K562 (cell line): ENCODE results near the gene DOCK4. TPM values are rescaled to one million over a fixed set of nuclear protein-coding genes. Genes with fewer than 3 reads are reported as not detected.

Source experiments
- ATAC-seq: fragments of 200-7000 bp; cut with Tn5 transposase; 3 replicates; pipeline ENCODE4 v1.9.1; 2020; ENCODE audit warnings: moderate library complexity
- BruUV-seq: library from RNA; stranded (reverse); fragments of 400-500 nt; replicated peaks from 2 replicates; lab custom pipeline; 2021; lab: Mats Ljungman, UMichigan
- CTCF ChIA-PET: fragments of 300-600 bp; formaldehyde crosslinking; extraction: SDS; loops from one replicate; lab custom pipeline; 2021; ENCODE audit warnings: low intra/inter-chr PET ratio; lab: Yijun Ruan, JAX
- POLR2A ChIA-PET: fragments of 300-600, 350-650 bp; sonication (Branson Sonifier 250); formaldehyde crosslinking; extraction: SDS; loops from one replicate; lab custom pipeline; 2021; ENCODE audit warnings: antibody characterized with exemption, inconsistent platforms; lab: Yijun Ruan, JAX
- DNase-seq, 4 experiments: peaks; one replicate each; pipeline versions ENCODE4 v3.0.0 to v3.0.0-alpha.2; 2011 to 2018; ENCODE audit warnings: low spot score in 3 of 4, mixed read lengths in 3 of 4; ENCODE audit errors: extremely low read depth in 1 of 4
- FAIRE-seq: peaks from 2 replicates; lab custom pipeline; 2011; peaks lifted over from hg19 to GRCh38; lab: Jason Lieb, UNC
- H2AFZ ChIP-seq: 2 replicates; pipeline ENCODE4 v1.6.0; 2011; ENCODE audit warnings: low read depth, low read length, control low read depth, inconsistent platforms
- H3K27ac ChIP-seq: fragments of 200-600 bp; 3 replicates; pipeline ENCODE4 v1.8.0; 2011; ENCODE audit warnings: low read depth, mild to moderate bottlenecking, control low read depth, inconsistent platforms, low read length, moderate library complexity, mixed read lengths; ENCODE audit errors: extremely low read depth
- H3K27me3 ChIP-seq, 2 experiments: fragments of 300-600 bp in 1 of 2; 2 replicates in 1 of 2; 3 replicates in 1 of 2; pipeline versions ENCODE4 v1.6.0 to v1.8.0; 2011; ENCODE audit warnings: inconsistent platforms in 2 of 2, low read length in 2 of 2, mild to moderate bottlenecking in 1 of 2, mixed read lengths in 1 of 2, moderate library complexity in 1 of 2; ENCODE audit not compliant: control insufficient read depth in 2 of 2, insufficient read depth in 2 of 2
- H3K36me3 ChIP-seq: fragments of 300-600 bp; 3 replicates; pipeline ENCODE4 v1.8.0; 2011; ENCODE audit warnings: mild to moderate bottlenecking, low read length, inconsistent platforms; ENCODE audit not compliant: control insufficient read depth, insufficient read depth
- H3K4me1 ChIP-seq, 2 experiments: fragments of 200-600 bp in 1 of 2; replicated peaks in 1 of 2; 2 replicates in 1 of 2; 3 replicates in 1 of 2; pipeline versions ENCODE4 v1.5.1 to v1.8.0; 2011; ENCODE audit warnings: inconsistent platforms in 2 of 2, low read length in 2 of 2, mild to moderate bottlenecking in 1 of 2, mixed read lengths in 1 of 2, moderate library complexity in 1 of 2; ENCODE audit not compliant: control insufficient read depth in 2 of 2, insufficient read depth in 2 of 2
- H3K4me2 ChIP-seq: 2 replicates; pipeline ENCODE4 v1.6.1; 2011; ENCODE audit warnings: low read length, control low read depth, inconsistent platforms, mixed read lengths; ENCODE audit not compliant: insufficient read depth
- H3K4me3 ChIP-seq: fragments of 200-600 bp; sonication (generic), shearing (Covaris generic); 2 replicates; pipeline ENCODE4 v1.5.1; 2016; ENCODE audit warnings: control low read depth, inconsistent platforms
- H3K79me2 ChIP-seq: fragments of 200-600 bp; 3 replicates; pipeline ENCODE4 v1.8.0; 2011; ENCODE audit warnings: low read length, inconsistent platforms; ENCODE audit not compliant: control insufficient read depth, insufficient read depth
- H3K9ac ChIP-seq, 2 experiments: 2 replicates each; pipeline versions ENCODE4 v1.6.0 to v1.6.1; 2011; ENCODE audit warnings: low read depth in 2 of 2, low read length in 2 of 2, control low read depth in 1 of 2, inconsistent platforms in 1 of 2, mild to moderate bottlenecking in 1 of 2, mixed read lengths in 1 of 2; ENCODE audit not compliant: insufficient read depth in 1 of 2
- H3K9me1 ChIP-seq: one replicate; pipeline ENCODE4 v1.6.0; 2011; ENCODE audit warnings: inconsistent platforms, mild to moderate bottlenecking, low read length, moderate library complexity; ENCODE audit not compliant: control insufficient read depth, insufficient read depth
- H3K9me3 ChIP-seq: replicated peaks from 2 replicates; pipeline ENCODE4 v1.5.1; 2011; ENCODE audit warnings: low read depth, low read length, inconsistent platforms; ENCODE audit not compliant: control insufficient read depth, insufficient read depth
- H4K20me1 ChIP-seq: replicated peaks from 2 replicates; pipeline ENCODE4 v1.6.1; 2011; ENCODE audit warnings: low read length, inconsistent platforms, mixed read lengths; ENCODE audit not compliant: control insufficient read depth, insufficient read depth
- FOSL1 ChIP-seq: fragments of 200-800 bp; sonication (Bioruptor generic); conservative IDR thresholded peaks from 2 replicates; pipeline ENCODE4 v1.6.1; 2016; ENCODE audit warnings: missing genetic modification characterization, missing compliant biosample characterization
- HNRNPK ChIP-seq: fragments of 200-400 bp; formaldehyde crosslinking; IDR thresholded peaks from one replicate; pipeline ENCODE4 v1.6.1; 2018; ENCODE audit warnings: mild to moderate bottlenecking, low read depth, low read length; ENCODE audit not compliant: poor library complexity, severe bottlenecking
- JUN ChIP-seq, 2 experiments: sonication (generic) in 1 of 2; formaldehyde crosslinking in 1 of 2; IDR thresholded peaks; 2 replicates each; pipeline versions ENCODE4 v1.6.1 to v1.8.0; 2012 to 2022; ENCODE audit warnings: borderline replicate concordance in 2 of 2, mild to moderate bottlenecking in 2 of 2, improper control_type of control experiment in 1 of 2, low read depth in 1 of 2, low read length in 1 of 2, missing genetic modification reagents in 1 of 2
- JUND ChIP-seq, 2 experiments: IDR thresholded peaks; 2 replicates in 1 of 2; 3 replicates in 1 of 2; pipeline ENCODE4 v1.6.1; 2011; ENCODE audit warnings: borderline replicate concordance in 2 of 2, low read depth in 2 of 2, low read length in 2 of 2, improper control_type of control experiment in 1 of 2, missing biosample characterization in 1 of 2, missing genetic modification characterization in 1 of 2, missing genetic modification reagents in 1 of 2
- PCBP2 ChIP-seq: fragments of 200-400 bp; formaldehyde crosslinking; IDR thresholded peaks from 2 replicates; pipeline ENCODE4 v1.6.1; 2018; ENCODE audit warnings: low read length, low read depth, mild to moderate bottlenecking, moderate library complexity; ENCODE audit not compliant: poor library complexity, severe bottlenecking
- POLR2G ChIP-seq: fragments of 200-400 bp; formaldehyde crosslinking; IDR thresholded peaks from 2 replicates; pipeline ENCODE4 v1.6.1; 2017; ENCODE audit warnings: low read depth, mild to moderate bottlenecking, antibody characterized with exemption, low read length, moderate library complexity
- ZNF589 ChIP-seq: fragments of 200-800 bp; sonication (Bioruptor generic); IDR thresholded peaks from 2 replicates; pipeline ENCODE4 v1.6.1; 2016; ENCODE audit warnings: low read depth, missing genetic modification characterization, missing compliant biosample characterization
- WGBS: fragments of 100-300 bp; shearing (Covaris generic); methylation state at CpG from one replicate; pipeline ENCODE4 v1.1.6; 2016; ENCODE audit warnings: low coverage, mixed read lengths; ENCODE audit not compliant: insufficient coverage; ENCODE audit errors: missing lambda C conversion rate; 5-methylcytosine and 5-hydroxymethylcytosine counted together
- in situ Hi-C: fragments of 300-500 bp; cut with MboI; formaldehyde crosslinking; loops from 4 replicates; pipeline ENCODE4 v1.15.0; 2018; ENCODE audit warnings: inconsistent platforms, mixed read lengths
- intact Hi-C: fragments of 100-400 bp; cut with micrococcal nuclease; formaldehyde crosslinking; loops from 2 replicates; pipeline ENCODE4 v1.14.2; 2022
- polyA plus RNA-seq, 8 experiments: library from polyadenylated mRNA; depleted of rRNA in 4 of 8; stranded (reverse) in 5 of 8; unstranded in 3 of 8; fragments of >200 nt; fragmentation: Nextera tagmentation in 2 of 8; fragmentation: Illumina TruSeq in 1 of 8; extraction: Ambion mirVana in 2 of 8; extraction: Trizol in 1 of 8; gene quantifications; 2 replicates each; pipeline versions ENCODE4 v1.2.1 to v1.2.3, GENCODE V29; 2011 to 2014; ENCODE audit warnings: inconsistent platforms in 1 of 8, missing spikeins in 1 of 8
- total RNA-seq, 7 experiments: library from RNA; depleted of rRNA in 6 of 7; stranded (reverse); fragments of >200 nt in 6 of 7; fragmentation: Illumina TruSeq in 2 of 7; extraction: Trizol in 2 of 7; gene quantifications; 2 replicates each; pipeline versions ENCODE4 v1.2.1 to v1.2.3, GENCODE V29; 2011 to 2021; ENCODE audit warnings: low replicate concordance in 1 of 7
- TF ChIP-seq, protein P1 (sequence below): fragments of 250-450 bp; sonication (Bioruptor Pico); IDR thresholded peaks from 2 replicates; pipeline ENCODE4 v1.8.0; 2022; ENCODE audit warnings: inconsistent platforms, mild to moderate bottlenecking, moderate library complexity, borderline replicate concordance
- TF ChIP-seq, protein P2 (sequence below), 2 experiments: fragments of 450-650 bp in 1 of 2; sonication (generic) in 1 of 2; formaldehyde crosslinking in 1 of 2; IDR thresholded peaks in 1 of 2; conservative IDR thresholded peaks in 1 of 2; 2 replicates each; pipeline versions ENCODE4 v1.6.1 to v1.8.1; 2016 to 2023; ENCODE audit warnings: mild to moderate bottlenecking in 2 of 2, moderate library complexity in 2 of 2, inconsistent platforms in 1 of 2, missing genetic modification reagents in 1 of 2

The DOCK4 gene
- total and polyA plus RNA-seq, 9 of the 15 experiments (the other 6 are each of a cell fraction or from before 2014, with no cell fraction given) = 0.42 to 5.7 (median 2.3) TPM

DNA sequence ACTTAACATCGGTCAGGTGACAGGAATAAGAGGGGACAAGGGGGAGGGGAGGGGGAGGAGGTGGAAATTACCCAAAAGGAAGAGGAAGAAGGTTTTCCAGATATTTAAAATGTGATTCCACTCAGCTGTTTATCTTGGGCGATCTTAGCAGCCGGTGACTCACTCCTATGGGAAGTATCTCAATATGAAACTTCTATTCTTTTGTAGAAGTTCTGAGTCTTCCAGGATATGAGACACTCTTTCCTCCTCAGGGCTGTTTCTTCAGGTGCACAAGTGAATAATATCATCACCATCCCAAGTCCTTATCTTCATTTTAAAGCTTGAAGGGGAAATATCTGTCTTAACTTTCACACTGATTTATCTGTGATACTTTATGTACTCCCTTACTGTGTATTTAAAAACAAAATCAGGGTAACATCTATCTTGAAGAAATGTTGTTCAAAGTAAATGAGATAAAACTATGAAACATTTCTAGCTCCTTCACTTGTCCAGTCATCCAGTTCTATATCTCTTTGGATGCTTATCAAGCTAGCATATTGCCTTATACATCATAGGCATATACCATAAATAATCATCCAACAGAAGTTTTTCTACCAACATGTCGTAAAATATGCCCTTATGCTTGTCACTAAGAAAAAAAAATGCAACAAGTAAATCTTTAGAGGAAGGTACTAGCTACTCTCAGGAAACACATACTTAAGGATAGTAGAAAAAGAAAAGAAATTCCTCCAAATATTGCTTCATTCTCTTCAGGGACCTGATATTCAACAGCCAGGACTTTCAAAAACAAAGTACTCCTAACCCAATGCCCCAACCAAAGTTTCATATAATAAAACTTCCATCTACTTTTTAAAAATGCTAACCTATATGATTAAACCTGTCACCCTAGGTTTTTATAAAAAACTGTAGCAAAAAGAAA lies 13.7 kb downstream of the DOCK4 start:
- Histone ChIP-seq H3K9ac (no peak overlapping the region), H3K4me3 (no peak overlapping the region), H3K9me1 (no peaks in the 10 kb centered on the region), H2AFZ (no peak overlapping the region), H3K4me2 (no peak overlapping the region), H3K27me3 (peaks cover 14 to 17% of the 10 kb centered on the region in 2 experiments; a peak in 4 of 5 replicates), H3K4me1 (no peaks in the 10 kb centered on the region), H3K79me2 (no peaks in the 10 kb centered on the region), H3K36me3 (no peaks in the 10 kb centered on the region), H4K20me1 (no peaks in the 10 kb centered on the region), H3K9me3 (no peaks in the 10 kb centered on the region), H3K27ac (no peak overlapping the region)
- POLR2A ChIA-PET = no interaction called here
- DNase-seq = no peak
- intact Hi-C loops = no loop called here
- CTCF ChIA-PET = no interaction called here
- ATAC-seq = no peak
- BruUV-seq = no TSS peak
- FAIRE-seq = no peak
- 3% methylated on average over 4 of the region's 4 CpGs for WGBS
- peak; percentile 68; the same call in 1 of the 2 replicates for TF ChIP-seq JUND (IDR thresholded peaks at IDR 0.05; ENCODE audit: borderline replicate concordance, low read depth, low read length)
- TF ChIP-seq JUND (tag; IDR thresholded peaks at IDR 0.05; ENCODE audit: borderline replicate concordance, low read depth, low read length) = peak; percentile 34; the same call in 1 of the 3 replicates
- TF ChIP-seq PCBP2 = peak; percentile 79
- TF ChIP-seq POLR2G = no peak
- TF ChIP-seq, protein P1, sequence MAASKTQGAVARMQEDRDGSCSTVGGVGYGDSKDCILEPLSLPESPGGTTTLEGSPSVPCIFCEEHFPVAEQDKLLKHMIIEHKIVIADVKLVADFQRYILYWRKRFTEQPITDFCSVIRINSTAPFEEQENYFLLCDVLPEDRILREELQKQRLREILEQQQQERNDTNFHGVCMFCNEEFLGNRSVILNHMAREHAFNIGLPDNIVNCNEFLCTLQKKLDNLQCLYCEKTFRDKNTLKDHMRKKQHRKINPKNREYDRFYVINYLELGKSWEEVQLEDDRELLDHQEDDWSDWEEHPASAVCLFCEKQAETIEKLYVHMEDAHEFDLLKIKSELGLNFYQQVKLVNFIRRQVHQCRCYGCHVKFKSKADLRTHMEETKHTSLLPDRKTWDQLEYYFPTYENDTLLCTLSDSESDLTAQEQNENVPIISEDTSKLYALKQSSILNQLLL (CRISPR knock-in tag) = peak; percentile 92
- TF ChIP-seq, protein P2, sequence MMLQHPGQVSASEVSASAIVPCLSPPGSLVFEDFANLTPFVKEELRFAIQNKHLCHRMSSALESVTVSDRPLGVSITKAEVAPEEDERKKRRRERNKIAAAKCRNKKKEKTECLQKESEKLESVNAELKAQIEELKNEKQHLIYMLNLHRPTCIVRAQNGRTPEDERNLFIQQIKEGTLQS (IDR thresholded peaks at IDR 0.05) = peak; percentile 49
- TF ChIP-seq, protein P2 (CRISPR knock-in tag; conservative IDR thresholded peaks at IDR 0.05) = no peak
- no peak for TF ChIP-seq ZNF589 (CRISPR knock-in tag)
- TF ChIP-seq FOSL1 (tag) = peak; percentile 75
- peak; percentile 80 for TF ChIP-seq HNRNPK
- TF ChIP-seq JUN (IDR thresholded peaks at IDR 0.05; ENCODE audit: borderline replicate concordance, low read depth, low read length) = peak; percentile 51; the same call in 1 of the 2 replicates
- no peak for TF ChIP-seq JUN (CRISPR knock-in tag; IDR thresholded peaks at IDR 0.05; ENCODE audit: borderline replicate concordance)
- TF ChIP-seq, all 486 proteins: peak for 7
- in situ Hi-C loops = no loop called here
